Measurements from ENCODE around the gene AOC1.

The AOC1 gene

GRCh38 chr7:150858236-150859197 is 6.2 kb downstream of the AOC1 start:
- no peak for DNase-seq

- DNase-seq: no peak
Observed at GRCh38 chr7:150860291-150860977, 8.1 kb downstream of the AOC1 start.

GRCh38 chr7:150860978-150861295 is 8.6 kb downstream of the AOC1 start:
- DNase-seq: no peak

- DNase-seq: no peak
Observed at GRCh38 chr7:150862356-150862755, 10.0 kb downstream of the AOC1 start.

GRCh38 chr7:150863946-150864345 is 11.6 kb downstream of the AOC1 start:
- DNase-seq: no peak

GRCh38 chr7:150866932-150867564 is 14.7 kb downstream of the AOC1 start:
- no peak for DNase-seq

- DNase-seq: no peak
Observed at GRCh38 chr7:150867605-150868004, 15.3 kb downstream of the AOC1 start.

- no peak for DNase-seq
Observed at GRCh38 chr7:150869467-150869866, 17.1 kb downstream of the AOC1 start.

GRCh38 chr7:150871601-150872000 is 19.3 kb downstream of the AOC1 start:
- DNase-seq: no peak

- DNase-seq: no peak
Observed at GRCh38 chr7:150874401-150875198, 22.3 kb downstream of the AOC1 start.

- no peak for DNase-seq
Observed at GRCh38 chr7:150875791-150876190, 23.5 kb downstream of the AOC1 start.

- peak; percentile 65 for DNase-seq
Observed at GRCh38 chr7:150876817-150877526, 24.7 kb downstream of the AOC1 start.

GRCh38 chr7:150877536-150877935 is 25.2 kb downstream of the AOC1 start:
- DNase-seq: no peak

- no peak for DNase-seq
Observed at GRCh38 chr7:150879345-150879744, 27.0 kb downstream of the AOC1 start.

- DNase-seq: no peak
Observed at GRCh38 chr7:150881189-150881588, 28.9 kb downstream of the AOC1 start.

- no peak for DNase-seq
Observed at GRCh38 chr7:150890853-150891584, 38.7 kb downstream of the AOC1 start.

- DNase-seq: no peak
Observed at GRCh38 chr7:150891740-150892139, 39.4 kb downstream of the AOC1 start.

- DNase-seq: no peak
Observed at GRCh38 chr7:150895809-150896208, 43.5 kb downstream of the AOC1 start.

- DNase-seq: no peak
Observed at GRCh38 chr7:150896562-150897209, 44.4 kb downstream of the AOC1 start.

- no peak for DNase-seq
Observed at GRCh38 chr7:150897502-150898474, 45.5 kb downstream of the AOC1 start.

All from midbrain (tissue), 1 donor.